Central memory CD4-positive, alpha-beta T cell (primary cell): ENCODE measurements around the gene BOLA3.
"Not testable (repeated sequence)": the region's sequence is repeated elsewhere in the genome, so short reads cannot be mapped to it uniquely, and the experiment has no call there.

Experiments
- DNase-seq: peaks from one replicate; pipeline ENCODE4 v3.0.0; 2022

BOLA3 gene

DNA sequence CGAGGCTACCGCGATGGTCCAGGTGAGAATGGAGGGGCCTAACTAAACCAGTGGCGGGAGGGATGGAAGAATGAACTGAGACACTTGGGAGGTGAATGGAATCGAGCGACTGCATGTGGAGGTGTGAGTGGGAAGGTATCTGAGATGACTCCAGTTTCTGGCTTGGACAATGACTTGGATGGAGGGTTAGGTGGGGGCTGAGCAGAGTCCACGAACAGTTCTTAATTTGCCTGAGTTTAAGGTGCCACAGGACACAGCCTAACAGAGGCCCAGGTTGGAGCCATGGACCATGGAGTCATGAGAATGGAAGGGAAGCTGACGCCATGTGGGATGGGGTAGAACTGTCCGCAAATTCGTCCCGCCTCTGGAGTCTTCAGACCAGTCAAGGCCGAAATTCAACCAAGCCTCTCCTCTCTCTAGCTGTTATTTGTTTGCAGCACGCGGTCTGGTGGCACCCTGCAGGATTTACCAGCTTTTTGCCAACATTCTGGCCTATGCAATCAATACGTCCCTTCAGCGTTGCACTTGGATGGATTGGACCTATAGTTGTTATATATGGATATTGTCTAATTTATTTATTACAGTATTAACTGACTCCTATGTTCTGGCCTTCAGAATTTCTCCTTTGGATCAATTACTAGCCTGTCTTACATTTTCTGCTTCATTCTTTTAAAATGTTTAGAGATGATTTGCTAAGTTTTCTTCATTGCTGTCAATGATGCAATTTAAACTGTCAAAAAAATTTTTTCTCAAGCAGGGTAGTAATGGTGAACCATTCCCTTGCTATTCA lies 940 bp upstream of the BOLA3 start:
- no peak for DNase-seq

DNA sequence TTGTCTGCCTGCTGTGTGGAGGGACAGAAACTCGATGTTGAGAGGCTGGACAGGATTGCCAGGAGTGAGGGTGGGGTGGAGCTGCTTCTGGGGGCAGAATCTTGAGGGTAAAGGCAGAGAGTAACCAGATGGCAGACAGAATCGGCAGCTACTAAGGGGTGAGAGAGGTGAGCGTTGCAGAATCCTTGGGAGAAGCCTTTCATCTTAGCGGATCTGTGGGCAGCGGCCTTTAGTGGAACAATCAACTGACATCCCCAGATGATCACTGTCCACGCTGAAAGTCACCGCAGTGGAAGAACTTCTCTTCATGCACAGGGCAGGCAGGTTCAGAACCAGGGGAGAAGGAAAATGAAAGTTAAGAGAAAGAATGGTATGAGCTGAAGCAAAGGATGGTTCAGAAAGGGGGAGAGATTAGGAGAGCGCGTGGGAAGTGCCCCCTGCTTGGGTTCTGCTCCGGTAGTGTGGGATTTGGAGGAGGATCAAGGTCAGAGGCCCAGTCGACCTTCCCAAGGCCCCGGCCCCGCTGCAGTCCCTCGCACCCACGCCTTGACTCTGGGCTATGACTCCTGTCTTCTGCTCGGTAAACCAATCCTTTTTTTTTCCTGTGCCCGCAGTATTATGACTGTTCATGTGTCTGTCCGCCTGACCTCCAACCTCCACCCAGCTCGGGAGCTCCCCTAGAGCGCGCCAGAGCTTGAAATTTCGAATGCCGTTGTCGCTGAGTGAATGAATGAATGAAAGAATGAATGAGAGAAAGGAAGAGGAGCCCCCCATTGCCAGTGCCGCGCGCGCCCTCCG lies 584 bp downstream of the BOLA3 start:
- DNase-seq, result no peak

DNA sequence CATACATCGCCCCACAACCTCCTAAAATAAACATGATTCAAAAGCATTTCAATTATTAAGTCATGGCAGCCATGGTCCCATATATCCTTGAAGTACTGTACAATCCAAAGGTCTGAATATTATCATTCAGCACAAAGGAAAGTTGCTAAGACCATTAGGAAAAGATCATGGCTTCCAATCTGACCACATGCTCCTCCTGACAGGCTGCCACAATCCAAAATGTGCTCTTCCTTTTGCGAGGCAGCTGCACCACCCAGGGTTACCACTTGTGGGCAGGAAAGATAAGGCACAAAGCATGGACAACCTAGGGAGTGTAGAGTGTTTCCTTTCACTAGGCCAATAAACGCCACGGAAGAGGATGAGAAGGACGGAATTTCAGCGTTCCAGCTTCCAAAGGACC lies 5.4 kb downstream of the BOLA3 start:
- no peak for DNase-seq

DNA sequence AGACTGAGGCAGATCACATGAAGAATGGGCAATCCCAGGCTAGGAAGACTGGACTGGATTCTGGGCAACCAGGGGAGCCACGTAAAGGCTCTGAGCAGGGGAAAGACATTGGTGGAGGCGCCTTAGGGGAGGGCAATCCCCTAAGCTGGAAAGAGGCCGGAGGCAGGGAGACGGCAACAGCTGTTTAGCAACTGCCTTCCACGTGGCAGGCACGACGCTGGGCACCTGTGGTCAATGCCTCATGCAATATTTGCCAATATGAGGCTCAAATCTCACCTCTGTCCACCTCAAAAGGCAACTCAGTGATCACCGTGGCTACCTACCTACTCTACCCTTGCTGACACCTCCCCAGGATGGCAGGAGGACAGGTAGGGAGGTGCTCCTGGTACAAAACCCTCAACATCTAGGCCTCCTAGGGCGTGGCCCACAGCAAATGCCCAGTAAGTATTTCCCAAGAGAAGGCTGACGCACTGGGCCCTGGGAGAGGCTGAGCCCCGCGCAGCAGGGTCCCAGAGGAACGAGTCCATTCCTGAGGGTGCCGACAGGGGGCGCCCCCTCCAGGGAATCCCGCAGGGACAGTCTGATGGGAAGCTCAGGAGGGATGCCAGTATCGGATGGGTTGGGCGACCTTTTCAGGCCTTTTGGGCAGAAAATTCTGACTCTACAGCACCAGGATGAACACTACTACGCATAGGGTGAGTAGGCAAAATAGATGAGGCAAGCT lies 8.9 kb downstream of the BOLA3 start:
- no peak for DNase-seq

DNA sequence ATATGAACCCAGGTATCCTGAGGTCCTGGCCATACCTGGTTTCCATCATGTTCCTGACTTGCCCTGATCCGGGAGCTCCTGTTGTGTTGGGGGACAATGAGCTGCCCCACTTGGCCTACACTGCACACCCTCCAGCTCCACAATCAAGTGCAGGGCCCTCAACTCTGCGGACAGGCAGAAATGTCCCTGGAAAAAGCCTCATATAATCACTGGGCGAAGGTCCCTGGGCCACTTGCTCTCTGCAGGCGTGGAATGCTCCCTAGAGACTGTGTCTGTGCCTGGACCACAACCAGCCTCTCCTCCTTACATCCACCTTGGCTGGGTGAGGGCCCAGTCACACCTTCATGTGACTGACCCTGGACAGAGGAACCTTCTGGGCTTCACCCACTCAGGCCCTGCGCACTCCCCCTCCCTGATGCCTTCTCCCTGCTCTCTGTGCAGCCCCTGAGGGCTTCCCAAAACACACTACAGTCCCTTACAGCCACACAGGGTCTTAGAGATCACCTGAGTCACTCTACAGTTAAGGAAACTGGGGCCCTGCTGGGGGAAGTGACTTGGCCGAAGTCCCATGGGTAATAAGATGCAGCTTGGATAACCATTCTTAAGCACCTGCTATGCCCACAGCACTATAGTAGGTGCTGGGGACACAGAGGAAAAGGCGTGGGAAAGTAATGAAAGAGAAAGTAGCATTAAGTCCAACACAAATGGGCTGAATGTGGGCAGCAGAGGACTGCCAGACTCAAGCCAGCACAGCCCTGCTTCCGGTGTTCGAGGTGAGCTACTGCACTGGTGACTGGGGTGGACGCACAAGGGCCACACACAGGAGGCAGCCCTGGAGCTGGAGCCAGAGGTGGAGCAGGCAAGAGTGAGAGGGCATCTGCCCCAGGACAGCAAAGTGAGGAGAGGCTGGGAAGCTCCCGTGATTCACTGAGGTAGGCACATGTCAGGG lies 9.8 kb downstream of the BOLA3 start:
- no peak for DNase-seq

DNA sequence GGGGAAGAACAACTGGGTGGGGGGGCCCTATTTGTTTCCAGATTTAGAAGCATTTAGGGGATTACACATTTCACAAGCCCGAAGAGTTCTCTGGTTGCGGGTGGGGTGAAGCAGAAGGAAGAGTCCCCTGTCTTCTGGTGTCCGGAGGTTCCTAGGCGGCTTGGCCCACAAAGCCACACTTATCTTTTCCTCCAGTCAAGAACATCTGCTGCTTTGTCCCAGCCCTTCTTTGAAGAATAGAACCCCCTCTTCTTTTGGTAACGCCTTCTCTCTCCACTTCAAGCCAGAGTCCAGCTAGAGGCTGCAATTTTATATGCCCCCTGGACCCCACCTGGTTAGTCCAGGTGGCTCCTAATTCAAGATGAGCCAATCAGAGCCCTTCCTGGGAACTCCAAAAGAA lies 15.8 kb downstream of the BOLA3 start:
- DNase-seq, result no peak

DNA sequence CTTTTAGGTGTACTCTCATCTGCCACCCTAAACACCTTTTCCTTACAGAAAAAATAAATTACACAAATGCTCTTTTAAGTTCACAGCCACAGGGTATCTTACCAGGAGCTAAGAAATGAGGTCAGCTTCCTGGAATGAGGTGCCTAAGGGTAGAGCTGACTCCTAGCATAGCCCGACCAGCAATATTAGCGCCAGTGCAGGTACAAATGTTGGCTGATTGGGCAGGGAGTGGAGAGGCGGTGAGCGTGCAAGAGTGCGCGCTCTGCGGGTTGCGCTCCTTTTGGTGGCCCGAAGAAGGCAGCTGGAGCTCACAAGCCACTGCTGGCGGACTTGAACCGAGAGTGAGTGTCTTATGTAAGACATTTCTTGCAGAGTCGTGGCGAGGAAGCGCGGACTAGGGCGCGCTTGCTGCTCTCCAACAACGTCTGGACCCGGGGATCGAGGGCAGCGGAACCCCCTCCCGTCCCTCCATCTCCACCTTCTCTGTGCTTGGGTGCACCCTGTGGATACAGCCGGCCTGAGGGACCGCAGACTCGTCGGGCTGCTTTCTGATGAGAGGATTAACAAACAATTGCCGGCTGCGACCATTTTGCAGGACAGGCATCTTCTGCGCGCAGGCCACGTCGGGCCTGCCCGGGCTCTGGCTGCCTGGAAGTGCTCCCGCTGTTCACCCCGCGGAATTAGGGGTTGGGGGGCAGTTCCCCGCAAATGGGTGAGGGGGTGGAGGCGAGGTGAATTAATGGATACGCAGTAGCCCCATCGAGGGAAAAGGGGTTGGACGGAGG lies 17.3 kb downstream of the BOLA3 start:
- DNase-seq, result no peak

DNA sequence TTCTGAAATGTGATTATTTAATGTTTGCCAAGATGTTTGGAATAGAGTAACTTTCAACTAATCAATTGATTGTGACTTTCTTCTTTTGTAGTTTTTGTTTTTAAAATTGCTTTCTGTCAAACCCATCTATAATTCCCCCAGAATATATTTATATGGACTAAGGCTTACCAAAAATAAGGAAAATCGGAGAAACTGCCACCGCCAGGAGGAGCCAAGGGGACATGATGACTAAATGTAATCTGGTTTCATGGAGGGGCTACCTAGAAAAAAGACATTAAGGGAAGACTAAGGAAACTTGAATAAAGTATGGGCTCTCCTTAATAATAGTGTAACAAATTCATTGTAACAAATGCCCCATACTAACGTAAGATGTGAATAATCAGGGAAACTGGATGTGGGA lies 19.5 kb downstream of the BOLA3 start:
- no peak for DNase-seq

DNA sequence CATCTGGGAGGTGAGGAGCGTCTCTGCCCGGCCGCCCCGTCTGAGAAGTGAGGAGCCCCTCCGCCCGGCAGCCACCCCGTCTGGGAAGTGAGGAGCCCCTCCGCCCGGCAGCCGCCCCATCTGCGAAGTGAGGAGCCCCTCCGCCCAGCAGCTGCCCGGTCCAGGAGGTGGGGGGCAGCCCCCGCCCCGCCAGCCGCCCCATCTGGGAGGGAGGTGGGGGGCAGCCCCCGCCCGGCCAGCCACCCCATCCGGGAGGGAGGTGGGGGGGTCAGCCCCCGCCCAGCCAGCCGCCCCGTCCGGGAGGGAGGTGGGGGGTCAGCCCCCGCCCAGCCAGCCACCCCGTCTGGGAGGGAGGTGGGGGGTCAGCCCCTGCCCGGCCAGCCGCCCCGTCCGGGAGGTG lies 23.8 kb downstream of the BOLA3 start:
- DNase-seq, result not testable (repeated sequence)

DNA sequence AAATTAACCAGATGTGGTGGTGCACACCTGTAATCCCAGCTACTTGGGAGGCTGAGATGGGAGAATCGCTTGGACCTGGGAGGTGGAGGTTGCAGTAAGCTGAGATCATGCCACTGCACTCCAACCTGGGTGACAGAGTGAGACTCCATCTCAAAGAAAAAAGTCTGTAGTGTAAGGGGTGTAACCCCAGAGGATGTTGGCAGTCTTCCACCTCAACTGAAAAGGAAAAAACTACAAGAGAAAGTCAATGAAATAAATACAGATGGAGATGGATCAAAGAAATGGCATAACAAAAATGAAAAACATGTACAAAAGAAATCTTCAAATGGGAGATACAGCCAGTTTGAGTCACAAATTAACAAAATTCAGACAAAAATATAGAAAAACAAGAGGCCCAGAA lies 25.9 kb downstream of the BOLA3 start:
- DNase-seq, result not testable (repeated sequence)

DNA sequence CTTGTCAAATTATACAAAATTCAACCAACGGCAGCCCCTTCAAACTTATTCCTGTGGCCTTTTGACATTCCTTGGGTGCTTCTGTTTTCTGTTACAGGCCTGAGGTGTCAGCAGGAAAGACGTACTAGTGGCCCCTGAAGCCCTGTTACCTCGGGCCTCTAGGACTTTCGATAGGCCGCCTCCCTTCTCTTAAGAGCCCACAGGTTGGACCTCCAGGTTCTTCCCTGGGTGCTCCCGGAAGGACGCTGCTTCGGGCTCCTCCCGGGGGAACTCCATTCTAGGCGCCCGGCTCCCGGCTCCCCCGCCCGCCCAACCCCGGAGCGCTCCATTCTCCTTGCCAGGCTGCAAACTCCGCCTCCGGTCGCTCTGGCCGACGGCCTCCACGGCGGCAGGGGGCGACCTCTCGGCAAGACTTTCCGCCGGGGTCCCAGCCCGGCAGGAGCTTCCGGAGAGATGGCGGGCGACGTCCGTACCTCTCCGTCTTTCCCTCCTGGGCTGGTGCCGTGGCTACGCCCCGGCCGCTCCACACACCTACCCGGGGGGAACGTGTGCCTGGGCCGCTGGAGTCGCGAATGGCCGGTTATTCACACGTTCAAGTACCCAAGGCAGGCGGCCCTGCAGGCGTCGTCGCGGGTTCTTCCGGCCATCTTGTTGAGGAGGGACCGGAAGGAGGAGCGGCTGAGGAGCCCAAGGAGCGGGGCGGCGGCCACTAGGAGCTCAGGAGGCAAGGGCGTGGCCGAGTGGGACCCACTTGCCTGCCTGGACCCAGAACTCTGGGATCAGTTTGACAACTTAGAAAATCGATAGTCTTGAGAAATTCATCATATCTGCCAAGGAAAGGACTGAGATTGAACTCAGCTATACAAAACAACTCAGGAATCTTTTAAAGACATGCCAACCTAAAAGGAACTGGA lies 27.5 kb downstream of the BOLA3 start:
- DNase-seq, result peak; percentile 79

DNA sequence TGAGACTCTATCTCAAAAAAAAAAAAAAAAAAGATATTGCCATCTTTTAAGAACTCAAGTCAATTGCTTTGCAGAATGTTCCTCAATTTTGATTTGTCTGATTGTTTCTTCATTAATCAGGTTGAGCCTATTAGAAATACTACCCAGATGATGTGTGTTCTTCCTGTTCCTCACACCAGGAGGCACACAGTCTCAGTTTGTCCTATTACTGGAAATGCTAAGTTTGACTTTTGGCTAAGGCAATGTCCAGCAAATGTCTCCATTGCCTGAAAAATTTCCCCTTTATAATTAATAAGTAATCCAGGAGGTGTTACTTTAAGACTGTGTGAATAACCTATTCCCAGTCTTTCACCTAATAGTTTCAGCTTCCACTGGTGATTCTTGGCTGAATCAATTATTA lies 28.4 kb downstream of the BOLA3 start:
- DNase-seq, result no peak

DNA sequence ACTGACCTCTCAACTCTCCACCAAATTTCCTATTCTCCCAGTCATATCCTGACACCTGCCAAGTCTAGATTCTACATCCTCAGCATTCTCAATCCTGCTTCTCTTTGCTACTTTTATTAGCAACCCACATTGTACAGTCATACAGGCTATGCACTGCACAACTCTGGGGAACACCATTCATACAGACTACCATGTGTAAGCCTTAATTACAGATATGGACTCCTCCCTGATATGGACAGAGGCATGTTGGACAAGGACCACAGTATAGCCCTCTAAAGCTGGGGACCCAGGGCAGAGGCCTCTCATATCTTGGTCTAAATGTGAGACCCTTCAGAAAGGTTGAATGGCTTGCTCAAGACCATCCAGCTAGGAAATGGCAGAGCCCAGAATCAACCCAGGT lies 36.3 kb downstream of the BOLA3 start:
- DNase-seq, result no peak

DNA sequence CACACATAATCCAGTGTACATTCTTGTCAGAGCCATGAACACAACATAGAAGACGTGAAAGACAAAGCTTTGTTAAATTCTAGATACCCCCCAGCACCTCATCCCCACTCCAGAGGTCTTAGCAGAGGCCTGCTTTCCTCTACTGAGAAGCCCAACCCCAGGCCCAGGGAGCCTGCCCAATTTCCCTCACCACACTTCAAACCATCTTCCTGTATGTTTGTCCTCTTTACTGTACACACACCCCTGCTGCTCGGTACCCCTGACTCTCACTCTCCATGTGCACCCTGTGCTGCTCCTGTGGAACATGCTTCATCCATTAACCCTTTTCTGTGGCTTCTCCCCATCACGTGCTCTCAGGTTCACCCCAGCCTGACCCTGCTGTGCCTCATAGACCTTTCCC lies 37.2 kb downstream of the BOLA3 start:
- DNase-seq, result no peak

DNA sequence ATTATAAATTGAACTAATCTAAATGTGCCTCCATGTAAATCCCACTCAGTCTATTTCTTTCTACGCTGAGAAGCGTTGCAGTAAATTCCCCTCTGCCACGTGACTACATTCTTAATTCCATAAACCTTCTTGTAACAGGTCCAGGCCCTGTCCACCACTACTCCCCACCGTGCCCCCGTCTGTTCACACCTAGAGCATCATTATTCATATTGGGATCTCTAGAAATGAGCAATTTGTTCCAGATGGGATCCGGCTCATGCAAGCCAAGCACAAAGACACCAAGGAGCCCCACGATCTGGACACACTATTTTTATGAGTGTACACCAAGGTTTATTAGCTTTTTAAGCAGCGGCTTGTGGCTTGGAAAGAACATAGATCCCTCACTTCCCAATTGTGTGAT lies 38.2 kb downstream of the BOLA3 start:
- no peak for DNase-seq

DNA sequence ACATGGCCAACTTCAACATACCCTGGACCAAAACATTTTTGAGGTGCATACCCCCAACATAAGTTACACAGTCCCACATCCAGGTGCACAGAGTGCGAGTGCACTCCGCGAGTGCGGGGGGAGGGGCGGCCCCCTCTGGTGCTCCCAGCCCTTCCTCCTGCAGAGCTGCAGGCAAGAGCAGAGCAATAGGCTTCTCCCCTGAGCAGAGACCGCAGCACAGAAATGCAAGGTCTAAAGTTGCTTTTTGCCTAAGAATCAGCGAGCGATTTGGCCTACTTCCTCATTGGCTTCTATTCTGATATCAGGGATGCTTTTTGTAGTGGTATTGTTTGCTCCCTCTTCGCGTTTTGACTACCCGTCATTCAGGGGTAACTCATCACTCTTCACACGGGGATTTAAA lies 40.6 kb downstream of the BOLA3 start:
- DNase-seq, result no peak

DNA sequence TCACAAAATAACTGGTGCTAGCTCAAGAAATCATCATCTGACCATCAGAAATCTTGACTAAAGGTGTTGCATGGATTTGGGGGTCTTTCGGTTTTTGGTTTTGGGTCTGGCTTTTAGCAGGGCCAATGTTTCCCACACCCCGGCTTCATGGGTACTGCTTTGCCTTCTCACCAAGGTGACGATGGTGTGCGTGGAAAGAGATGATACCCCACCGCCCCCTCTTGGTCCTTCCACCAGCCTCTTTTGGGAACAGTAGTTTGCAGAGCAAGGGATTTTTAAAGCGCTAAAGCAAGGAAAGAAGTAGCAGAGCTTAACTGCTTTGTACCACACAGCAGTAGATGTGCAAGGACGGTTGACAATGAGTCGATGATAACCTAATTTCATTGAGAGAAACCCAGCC lies 42.3 kb downstream of the BOLA3 start:
- DNase-seq, result no peak

DNA sequence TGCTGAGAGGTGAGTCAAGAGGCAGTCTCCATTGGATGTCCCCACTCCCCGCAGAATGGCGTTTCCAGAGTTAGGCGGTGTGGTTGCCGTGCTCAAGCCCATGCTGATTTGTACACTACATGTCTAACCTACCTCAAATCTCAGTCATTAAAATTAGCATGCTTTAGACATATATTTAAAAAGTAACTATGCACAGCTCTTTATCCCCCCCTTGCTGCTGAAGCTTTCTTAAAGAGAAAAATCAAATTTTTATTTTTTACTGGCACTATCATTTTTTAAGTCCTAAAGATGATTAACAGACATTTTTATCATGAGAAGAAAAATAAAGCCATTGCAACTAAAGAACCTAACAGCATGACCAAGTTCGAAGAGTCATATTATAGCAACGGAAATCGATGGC lies 42.9 kb downstream of the BOLA3 start:
- DNase-seq, result no peak

DNA sequence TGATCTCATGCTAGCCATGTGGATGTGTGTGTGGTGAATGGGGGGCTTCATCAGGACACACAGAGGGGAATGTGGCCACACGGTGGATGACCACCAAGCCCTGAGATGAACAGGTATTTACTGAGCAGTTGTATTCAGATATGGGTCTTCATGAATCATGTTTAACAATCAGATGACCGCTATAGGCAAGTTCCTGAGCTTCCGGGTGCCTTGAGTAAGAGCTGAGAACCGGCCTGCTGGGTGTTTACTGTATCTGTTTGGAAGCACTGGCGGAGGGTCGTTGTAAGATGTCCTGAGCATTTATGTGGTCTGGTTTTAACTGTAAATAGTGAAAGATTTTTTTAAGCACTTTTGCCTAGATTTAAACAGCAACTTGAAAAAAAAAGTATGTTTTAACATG lies 43.9 kb downstream of the BOLA3 start:
- DNase-seq, result no peak

DNA sequence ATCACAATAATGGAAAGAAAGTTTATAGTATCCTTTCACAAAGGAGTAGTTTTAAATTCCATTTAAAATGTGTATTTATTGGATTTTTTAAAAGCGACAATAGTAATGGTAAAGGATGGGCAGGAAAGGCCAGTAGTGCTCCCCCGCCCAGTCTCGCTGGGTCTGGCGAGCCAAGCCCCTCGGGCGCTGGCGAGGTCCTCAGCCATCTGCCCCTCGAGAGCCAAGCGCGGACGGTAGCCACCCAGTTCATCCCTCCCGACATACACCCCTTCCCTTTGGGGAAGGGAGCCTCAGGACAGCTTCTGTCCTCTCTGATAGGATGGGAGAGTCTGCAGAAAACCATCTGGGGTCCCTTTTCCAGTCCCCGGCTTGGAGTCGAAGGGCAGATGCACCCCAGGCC lies 45.2 kb downstream of the BOLA3 start:
- DNase-seq, result no peak
